ENCODE results near the gene PRR12.

Gene PRR12

GRCh38 chr19:49590071-49590970, 661 bp upstream of the PRR12 start:
- peaks cover 4% of the 10 kb centered on the region for H3K27me3 Mint-ChIP-seq (ENCODE audit: low read depth)

GRCh38 chr19:49591731-49592485, 926 bp downstream of the PRR12 start:
- no peak for TF ChIP-seq CTCF (IDR thresholded peaks at IDR 0.05; ENCODE audit: unreplicated experiment in 3 of 3)
- H3K4me1 Mint-ChIP-seq, result peaks cover 20% of the 10 kb centered on the region
- H3K9me3 Mint-ChIP-seq, result no peaks in the 10 kb centered on the region

More at GRCh38 chr19:49590071-49590970, 661 bp upstream of the PRR12 start:
- peak overlapping the region; percentile 94 to 95 (median 94) for H3K27ac Mint-ChIP-seq
- H3K9me3 Mint-ChIP-seq, result no peaks in the 10 kb centered on the region
- peak overlapping the region; percentile 85 to 88 (median 88) for H3K4me3 Mint-ChIP-seq
- H3K4me1 Mint-ChIP-seq, result peaks cover 20% of the 10 kb centered on the region
- H3K36me3 Mint-ChIP-seq (ENCODE audit: low read depth), result peaks cover 10% of the 10 kb centered on the region
- no peak for TF ChIP-seq CTCF (IDR thresholded peaks at IDR 0.05; ENCODE audit: unreplicated experiment in 3 of 3)

GRCh38 chr19:49592486-49593232, 1.7 kb downstream of the PRR12 start:
- peaks cover 4% of the 10 kb centered on the region for H3K27me3 Mint-ChIP-seq (ENCODE audit: low read depth)
- H3K36me3 Mint-ChIP-seq (ENCODE audit: low read depth), result peaks cover 10% of the 10 kb centered on the region
- peak overlapping the region; percentile 47 to 95 (median 85) for H3K27ac Mint-ChIP-seq
- peaks cover 20% of the 10 kb centered on the region for H3K4me1 Mint-ChIP-seq
- H3K4me3 Mint-ChIP-seq, result peak overlapping the region; percentile 85 to 88 (median 88)
- H3K9me3 Mint-ChIP-seq, result no peaks in the 10 kb centered on the region
- TF ChIP-seq CTCF (IDR thresholded peaks at IDR 0.05; ENCODE audit: unreplicated experiment in 3 of 3), result no peak

More at GRCh38 chr19:49591731-49592485, 926 bp downstream of the PRR12 start:
- H3K4me3 Mint-ChIP-seq, result peak overlapping the region; percentile 85 to 88 (median 88)
- H3K36me3 Mint-ChIP-seq (ENCODE audit: low read depth), result peaks cover 10% of the 10 kb centered on the region
- peaks cover 4% of the 10 kb centered on the region for H3K27me3 Mint-ChIP-seq (ENCODE audit: low read depth)
- H3K27ac Mint-ChIP-seq, result peak overlapping the region; percentile 47 to 95 (median 85)

- Mint-ChIP-seq H3K4me3 (peak overlapping the region; percentile 85 to 88 (median 88)), H3K4me1 (peaks cover 20% of the 10 kb centered on the region), H3K27ac (peak overlapping the region; percentile 47 to 95 (median 85)), H3K9me3 (no peaks in the 10 kb centered on the region), H3K27me3 (ENCODE audit: low read depth) (no peaks in the 10 kb centered on the region), H3K36me3 (ENCODE audit: low read depth) (peaks cover 15% of the 10 kb centered on the region)
- no peak for TF ChIP-seq CTCF (IDR thresholded peaks at IDR 0.05; ENCODE audit: unreplicated experiment in 3 of 3)
Measured at GRCh38 chr19:49593233-49594113, 2.5 kb downstream of the PRR12 start.
